ENCODE measurements around the gene TOP1. TPM values are rescaled to one million over a fixed set of nuclear protein-coding genes. Genes with fewer than 3 reads are reported as not detected.

The TOP1 gene
- total RNA-seq, 1 donor from 2014 or later: 58.9 TPM

- H4K20me1 ChIP-seq (ENCODE audit: low read depth): peaks cover 45% of the 10 kb centered on the region
- no peak overlapping the region for H2AFZ ChIP-seq (replicated peaks)
- no peaks in the 10 kb centered on the region for H3K4me1 ChIP-seq
- H3F3A ChIP-seq (ENCODE audit: low read depth): no peaks in the 10 kb centered on the region
- peaks cover 27% of the 10 kb centered on the region for H3K79me2 ChIP-seq (ENCODE audit: low read depth)
- H3K4me1 Mint-ChIP-seq: peaks cover 5% of the 10 kb centered on the region
- no peaks in the 10 kb centered on the region for H3K27me3 ChIP-seq
- H3K36me3 Mint-ChIP-seq: peaks cover 50% of the 10 kb centered on the region
- H3K27me3 Mint-ChIP-seq (ENCODE audit: insufficient read depth, low read depth): peaks cover 5% of the 10 kb centered on the region
- no peak overlapping the region for H3K4me3 ChIP-seq
- H3K9me3 Mint-ChIP-seq: no peaks in the 10 kb centered on the region
- H3K9ac ChIP-seq: no peak overlapping the region
- TF ChIP-seq CTCF (IDR thresholded peaks at IDR 0.05): no peak
- TF ChIP-seq EZH2 (IDR thresholded peaks at IDR 0.05): no peak
- TF ChIP-seq EZH2phosphoT487 (IDR thresholded peaks at IDR 0.05): no peak
- H3K4me2 ChIP-seq: no peak overlapping the region
- DNase-seq (ENCODE audit: low spot score): no peak
- no peak overlapping the region for H3K4me3 Mint-ChIP-seq
- H3K27ac Mint-ChIP-seq: no peak overlapping the region
- no peak overlapping the region for H3K27ac ChIP-seq
- no peaks in the 10 kb centered on the region for H3K9me3 ChIP-seq (ENCODE audit: low read depth)
- no peaks in the 10 kb centered on the region for H3K36me3 ChIP-seq
Measured at GRCh38 chr20:41162396-41162795, 133.8 kb downstream of the TOP1 start.

GRCh38 chr20:41163821-41164220 is 135.2 kb downstream of the TOP1 start:
- Histone ChIP-seq H3K27ac (no peak overlapping the region), H3K9me3 (ENCODE audit: low read depth) (no peaks in the 10 kb centered on the region), H3K4me3 (no peak overlapping the region), H3K9ac (no peak overlapping the region), H3K36me3 (no peaks in the 10 kb centered on the region), H3K79me2 (ENCODE audit: low read depth) (peaks cover 12% of the 10 kb centered on the region), H3K4me1 (no peaks in the 10 kb centered on the region), H2AFZ (replicated peaks) (no peak overlapping the region), H3F3A (ENCODE audit: low read depth) (no peaks in the 10 kb centered on the region), H3K27me3 (no peaks in the 10 kb centered on the region), H3K4me2 (no peak overlapping the region), H4K20me1 (ENCODE audit: low read depth) (peaks cover 30% of the 10 kb centered on the region)
- no peak overlapping the region for H3K4me3 Mint-ChIP-seq
- peaks cover 5% of the 10 kb centered on the region for H3K27me3 Mint-ChIP-seq (ENCODE audit: insufficient read depth, low read depth)
- no peak overlapping the region for H3K27ac Mint-ChIP-seq
- DNase-seq (ENCODE audit: low spot score): no peak
- no peak for TF ChIP-seq CTCF (IDR thresholded peaks at IDR 0.05)
- TF ChIP-seq EZH2 (IDR thresholded peaks at IDR 0.05): no peak
- TF ChIP-seq EZH2phosphoT487 (IDR thresholded peaks at IDR 0.05): no peak
- H3K36me3 Mint-ChIP-seq: peaks cover 54% of the 10 kb centered on the region
- peaks cover 2% of the 10 kb centered on the region for H3K4me1 Mint-ChIP-seq
- H3K9me3 Mint-ChIP-seq: no peaks in the 10 kb centered on the region

GRCh38 chr20:41165001-41165882 is 136.6 kb downstream of the TOP1 start:
- H3K27me3 Mint-ChIP-seq (ENCODE audit: insufficient read depth, low read depth): peaks cover 5% of the 10 kb centered on the region
- H3K36me3 ChIP-seq: no peaks in the 10 kb centered on the region
- peaks cover 2% of the 10 kb centered on the region for H3K4me1 Mint-ChIP-seq
- H3K79me2 ChIP-seq (ENCODE audit: low read depth): no peaks in the 10 kb centered on the region
- H3K4me2 ChIP-seq: no peak overlapping the region
- no peaks in the 10 kb centered on the region for H3K9me3 Mint-ChIP-seq
- H3K27me3 ChIP-seq: no peaks in the 10 kb centered on the region
- no peak overlapping the region for H3K9ac ChIP-seq
- no peak overlapping the region for H3K4me3 Mint-ChIP-seq
- no peaks in the 10 kb centered on the region for H3K9me3 ChIP-seq (ENCODE audit: low read depth)
- H3F3A ChIP-seq (ENCODE audit: low read depth): no peaks in the 10 kb centered on the region
- no peak overlapping the region for H3K27ac ChIP-seq
- DNase-seq (ENCODE audit: low spot score): no peak
- peaks cover 49% of the 10 kb centered on the region for H3K36me3 Mint-ChIP-seq
- TF ChIP-seq EZH2 (IDR thresholded peaks at IDR 0.05) (no peak), EZH2phosphoT487 (IDR thresholded peaks at IDR 0.05) (no peak)
- H2AFZ ChIP-seq (replicated peaks): no peak overlapping the region
- peaks cover 16% of the 10 kb centered on the region for H4K20me1 ChIP-seq (ENCODE audit: low read depth)
- H3K27ac Mint-ChIP-seq: no peak overlapping the region
- no peaks in the 10 kb centered on the region for H3K4me1 ChIP-seq
- H3K4me3 ChIP-seq: no peak overlapping the region

Data from neural progenitor cell (in vitro differentiated cells).